ENCODE data around the gene EEA1. TPM values are rescaled to one million over a fixed set of nuclear protein-coding genes. Genes with fewer than 3 reads are reported as not detected.

Gene EEA1
- total RNA-seq, 2 experiments from 2014 or later = 3.0 to 11.9 TPM

GRCh38 chr12:92899386-92900001 is 29.6 kb downstream of the EEA1 start:
- H3K4me3 ChIP-seq (ENCODE audit: low read depth, low read length, poor library complexity, severe bottlenecking) = no peak overlapping the region
- no peak for DNase-seq (ENCODE audit: low spot score)
- H2AFZ ChIP-seq (ENCODE audit: low read length) = no peak overlapping the region
- intact Hi-C loops (cut with micrococcal nuclease; ENCODE audit: unreplicated experiment) = no loop called here
- no TSS peak for BruUV-seq (replicated peaks)
- H3K4me1 ChIP-seq (ENCODE audit: insufficient read depth, low read length, poor library complexity, severe bottlenecking) = no peaks in the 10 kb centered on the region
- no peak for TF ChIP-seq EZH2phosphoT487 (IDR thresholded peaks at IDR 0.05; ENCODE audit: borderline replicate concordance, low read depth, low read length)
- no peak for TF ChIP-seq CTCF (conservative IDR thresholded peaks at IDR 0.05; ENCODE audit: low read length)
- no peaks in the 10 kb centered on the region for H3K9me2 ChIP-seq (ENCODE audit: insufficient read depth, low read length)
- H4K20me1 ChIP-seq (ENCODE audit: insufficient read depth, low read length) = no peaks in the 10 kb centered on the region
- 0 out of 2 replicates have a peak, but pooled peaks cover 3% of the 10 kb centered on the region for H3K9me3 ChIP-seq (ENCODE audit: low read length)
- no peaks in the 10 kb centered on the region for H3K79me2 ChIP-seq (ENCODE audit: insufficient read depth, low read depth, low read length)
- H3K27ac ChIP-seq (ENCODE audit: low read depth, low read length, poor library complexity, severe bottlenecking) = no peak overlapping the region
- H3K36me3 ChIP-seq (ENCODE audit: insufficient read depth, low read length) = peaks cover 4% of the 10 kb centered on the region; the same call in 1 of the 2 replicates
- H3K4me2 ChIP-seq (ENCODE audit: low read length) = no peak overlapping the region
- CTCF ChIA-PET (ENCODE audit: unreplicated experiment) = no interaction called here
- POLR2A ChIA-PET = interaction anchor here (0.7 to 1.2 kb wide), 3 partner anchors 8 to 48 kb away, joined by 3 to 5 read pairs (median 5); no protein-coding TSS in a partner anchor

GRCh38 chr12:92898755-92899154 is 30.3 kb downstream of the EEA1 start:
- ChIA-PET POLR2A (interaction anchor here (0.7 to 1.2 kb wide), 3 partner anchors 8 to 49 kb away, joined by 3 to 5 read pairs (median 5); no protein-coding TSS in a partner anchor), CTCF (ENCODE audit: unreplicated experiment) (no interaction called here)
- H4K20me1 ChIP-seq (ENCODE audit: insufficient read depth, low read length) = no peaks in the 10 kb centered on the region
- TF ChIP-seq CTCF (conservative IDR thresholded peaks at IDR 0.05; ENCODE audit: low read length) = no peak
- no peak for TF ChIP-seq EZH2phosphoT487 (IDR thresholded peaks at IDR 0.05; ENCODE audit: borderline replicate concordance, low read depth, low read length)
- H3K4me2 ChIP-seq (ENCODE audit: low read length) = no peak overlapping the region
- H2AFZ ChIP-seq (ENCODE audit: low read length) = no peak overlapping the region
- no TSS peak for BruUV-seq (replicated peaks)
- intact Hi-C loops (cut with micrococcal nuclease; ENCODE audit: unreplicated experiment) = no loop called here
- H3K27ac ChIP-seq (ENCODE audit: low read depth, low read length, poor library complexity, severe bottlenecking) = no peak overlapping the region
- no peaks in the 10 kb centered on the region for H3K9me2 ChIP-seq (ENCODE audit: insufficient read depth, low read length)
- no peak overlapping the region for H3K4me3 ChIP-seq (ENCODE audit: low read depth, low read length, poor library complexity, severe bottlenecking)
- no peak for DNase-seq (ENCODE audit: low spot score)
- H3K79me2 ChIP-seq (ENCODE audit: insufficient read depth, low read depth, low read length) = no peaks in the 10 kb centered on the region
- no peaks in the 10 kb centered on the region for H3K4me1 ChIP-seq (ENCODE audit: insufficient read depth, low read length, poor library complexity, severe bottlenecking)
- H3K9me3 ChIP-seq (ENCODE audit: low read length) = 0 out of 2 replicates have a peak, but pooled peaks cover 3% of the 10 kb centered on the region
- H3K36me3 ChIP-seq (ENCODE audit: insufficient read depth, low read length) = peaks cover 4% of the 10 kb centered on the region; the same call in 1 of the 2 replicates

GRCh38 chr12:92897844-92898243 is 31.3 kb downstream of the EEA1 start:
- Histone ChIP-seq H3K4me2 (ENCODE audit: low read length) (no peak overlapping the region), H3K36me3 (ENCODE audit: insufficient read depth, low read length) (peaks cover 4% of the 10 kb centered on the region; the same call in 1 of the 2 replicates), H3K9me2 (ENCODE audit: insufficient read depth, low read length) (no peaks in the 10 kb centered on the region), H3K27ac (ENCODE audit: low read depth, low read length, poor library complexity, severe bottlenecking) (no peak overlapping the region), H2AFZ (ENCODE audit: low read length) (no peak overlapping the region), H3K79me2 (ENCODE audit: insufficient read depth, low read depth, low read length) (no peaks in the 10 kb centered on the region), H3K9me3 (ENCODE audit: low read length) (0 out of 2 replicates have a peak, but pooled peaks cover 3% of the 10 kb centered on the region), H3K4me1 (ENCODE audit: insufficient read depth, low read length, poor library complexity, severe bottlenecking) (no peaks in the 10 kb centered on the region), H4K20me1 (ENCODE audit: insufficient read depth, low read length) (no peaks in the 10 kb centered on the region), H3K4me3 (ENCODE audit: low read depth, low read length, poor library complexity, severe bottlenecking) (no peak overlapping the region)
- ChIA-PET CTCF (ENCODE audit: unreplicated experiment) (no interaction called here), POLR2A (no interaction called here)
- no peak for DNase-seq (ENCODE audit: low spot score)
- no TSS peak for BruUV-seq (replicated peaks)
- no peak for TF ChIP-seq EZH2phosphoT487 (IDR thresholded peaks at IDR 0.05; ENCODE audit: borderline replicate concordance, low read depth, low read length)
- intact Hi-C loops (cut with micrococcal nuclease; ENCODE audit: unreplicated experiment) = no loop called here
